HG03565 (cell line): ENCODE data around the gene VSIG10L2.

Experiments
- ATAC-seq: cut with Tn5 transposase; IDR thresholded peaks from one replicate; pipeline ENCODE4 v1.9.1; 2021; ENCODE audit warnings: mild to moderate bottlenecking, moderate library complexity; ENCODE audit not compliant: unreplicated experiment

Gene VSIG10L2

DNA sequence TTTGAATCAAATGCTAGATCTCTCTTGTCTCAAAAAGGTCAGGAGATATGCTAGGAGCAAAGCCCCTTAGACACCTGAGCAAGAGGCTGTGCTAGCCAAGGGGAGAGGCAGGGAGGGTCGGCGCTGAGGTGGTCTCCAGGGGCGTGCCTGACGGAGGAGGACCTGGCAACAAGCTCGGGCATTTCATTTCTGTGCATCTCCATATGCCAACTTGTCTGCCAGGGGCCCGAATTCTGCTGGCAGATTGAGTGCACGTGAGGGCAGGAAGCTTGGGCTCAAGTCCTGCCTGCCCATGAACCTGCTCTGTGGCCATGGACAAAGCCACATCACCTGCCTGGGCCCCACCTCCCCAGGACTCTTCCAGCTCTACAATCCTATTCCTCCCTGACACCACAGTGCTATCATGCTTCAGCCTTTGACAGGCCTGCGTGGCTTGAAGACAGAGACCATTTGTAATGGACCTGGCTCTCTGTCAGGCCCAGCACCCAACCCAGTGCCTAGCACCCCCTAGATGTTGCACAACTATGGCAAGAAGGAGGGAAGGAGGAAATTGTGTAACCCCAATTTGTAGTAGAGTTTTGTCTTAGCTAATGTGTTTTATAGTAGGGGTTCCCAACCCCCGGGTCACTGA lies 16.3 kb upstream of the VSIG10L2 start:
- ATAC-seq = no peak

DNA sequence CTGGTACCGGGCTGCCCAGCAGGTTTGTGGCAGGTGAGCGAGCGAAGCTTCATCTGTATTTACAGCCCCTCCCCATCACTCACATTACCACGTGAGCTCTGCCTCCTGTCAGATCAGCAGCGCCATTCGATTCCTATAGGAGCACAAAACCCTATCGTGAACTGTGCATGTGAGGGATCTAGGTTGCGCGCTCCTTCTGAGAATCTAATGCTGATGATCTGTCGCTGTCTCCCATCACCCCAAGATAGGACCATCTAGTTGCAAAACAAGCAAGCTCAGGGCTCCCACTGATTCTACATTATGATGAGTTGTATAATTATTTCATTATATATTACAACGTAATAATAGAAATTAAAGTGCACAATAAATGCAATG lies 15.8 kb upstream of the VSIG10L2 start:
- no peak for ATAC-seq

DNA sequence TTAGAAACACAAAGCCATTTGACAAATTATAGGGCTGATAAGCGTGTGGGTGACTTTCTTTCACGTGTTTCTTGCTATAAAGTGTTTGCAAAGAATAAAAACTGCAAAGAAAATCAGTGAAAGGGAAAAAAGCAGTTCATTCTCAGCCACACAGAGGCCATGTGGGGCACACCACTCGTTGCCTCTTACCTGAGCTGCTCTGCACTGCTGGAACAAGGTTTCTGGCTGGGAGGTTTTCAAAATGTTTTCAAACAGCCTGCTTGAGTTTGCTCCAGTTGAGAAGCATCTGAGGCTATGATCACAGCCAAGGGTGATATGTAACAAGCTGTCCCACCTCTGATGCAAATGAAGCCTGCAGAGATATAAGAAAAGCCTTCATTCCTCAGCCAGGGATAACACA lies 14.7 kb upstream of the VSIG10L2 start:
- no peak for ATAC-seq

DNA sequence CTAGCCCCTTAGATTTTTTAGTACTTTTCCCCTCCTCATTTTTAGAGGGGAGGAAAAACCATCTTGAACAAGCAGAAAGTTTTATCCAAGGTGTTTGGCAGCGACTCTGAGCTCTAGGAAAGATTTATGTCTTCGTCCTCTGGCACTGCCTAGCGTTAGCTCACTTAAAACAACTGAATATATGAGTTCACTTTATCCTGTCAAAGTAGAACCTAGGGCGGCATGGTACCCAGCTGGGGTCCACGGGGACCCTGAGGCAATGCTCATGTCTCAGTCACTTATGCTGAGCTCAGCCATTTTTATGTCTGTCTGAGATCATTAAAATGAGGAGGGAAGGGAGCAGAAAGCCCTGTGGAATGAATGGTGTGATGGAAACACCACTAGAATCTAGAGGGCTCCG lies 14.2 kb upstream of the VSIG10L2 start:
- ATAC-seq = no peak

DNA sequence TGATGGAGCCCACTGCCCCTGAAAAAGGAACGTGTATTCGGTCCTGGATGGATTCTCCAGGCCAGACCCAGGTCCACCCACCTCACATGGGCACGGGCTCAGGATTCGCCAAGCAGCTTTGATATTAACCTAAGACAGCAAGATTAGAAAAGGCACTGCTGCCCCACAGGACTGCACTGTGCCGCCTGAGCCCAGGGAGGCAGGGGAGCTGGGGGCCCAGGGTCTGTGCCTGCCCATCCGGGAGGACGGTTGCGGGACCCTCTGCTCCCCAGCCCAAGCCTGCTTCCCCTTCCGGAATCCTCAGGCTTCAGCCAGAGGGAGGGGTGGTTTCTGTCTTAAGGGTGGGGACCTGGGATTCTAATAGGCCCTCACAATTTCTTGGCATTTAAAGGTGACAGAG lies 13.5 kb upstream of the VSIG10L2 start:
- ATAC-seq = no peak

DNA sequence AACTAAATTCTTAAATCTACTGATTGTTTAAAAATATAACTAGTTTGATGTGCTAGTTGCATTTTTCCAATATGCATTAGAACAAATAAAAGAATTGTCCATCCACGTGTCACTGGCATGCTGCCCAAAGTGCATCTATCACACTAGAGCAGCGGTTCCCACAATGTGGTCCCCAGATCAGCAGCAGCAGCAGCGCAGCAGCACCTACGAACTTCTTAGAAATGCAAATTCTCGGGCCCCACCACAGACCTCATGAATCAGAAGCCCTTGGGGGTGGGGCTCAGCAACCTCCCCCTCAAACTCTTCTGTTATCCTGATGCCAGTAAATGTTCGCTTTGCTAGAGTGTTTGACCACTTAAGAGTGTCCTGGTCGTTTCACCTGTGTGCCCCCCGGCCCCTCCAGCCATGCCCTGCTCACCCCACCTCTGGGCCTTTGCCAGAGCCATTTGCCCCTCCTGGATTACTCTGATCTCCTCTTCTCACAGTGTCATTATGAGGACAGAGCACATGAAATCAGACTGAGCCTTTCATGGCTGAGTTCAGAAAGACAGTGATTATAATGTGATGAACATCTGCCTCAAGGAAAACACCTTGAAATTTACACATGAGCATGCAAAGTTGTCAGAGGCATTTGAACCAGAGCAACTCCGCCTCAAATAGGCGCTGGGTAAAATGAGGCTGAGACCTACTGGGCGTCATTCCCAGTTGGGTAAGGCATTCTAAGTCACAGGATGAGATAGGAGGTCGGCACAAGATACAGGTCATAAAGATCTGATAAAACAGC lies 12.6 kb upstream of the VSIG10L2 start:
- ATAC-seq = no peak

DNA sequence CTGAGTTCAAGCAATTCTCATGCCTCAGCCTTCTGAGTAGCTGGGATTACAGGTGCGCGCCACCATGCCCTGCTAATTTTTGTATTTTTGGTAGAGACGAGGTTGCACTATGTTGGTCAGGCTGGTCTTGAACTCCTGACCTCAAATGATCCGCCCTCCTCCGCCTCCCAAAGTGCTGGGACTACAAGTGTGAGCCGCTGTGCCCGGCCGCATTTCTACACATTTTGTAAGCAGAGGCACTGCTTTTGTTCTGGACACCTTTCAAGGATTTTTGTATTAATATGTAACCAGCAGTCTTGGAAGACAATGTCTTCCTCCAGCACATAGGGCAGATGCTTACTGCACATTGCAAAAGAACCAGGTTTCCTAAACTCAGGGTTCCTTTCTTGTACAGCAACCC lies 11.4 kb upstream of the VSIG10L2 start:
- no peak for ATAC-seq

DNA sequence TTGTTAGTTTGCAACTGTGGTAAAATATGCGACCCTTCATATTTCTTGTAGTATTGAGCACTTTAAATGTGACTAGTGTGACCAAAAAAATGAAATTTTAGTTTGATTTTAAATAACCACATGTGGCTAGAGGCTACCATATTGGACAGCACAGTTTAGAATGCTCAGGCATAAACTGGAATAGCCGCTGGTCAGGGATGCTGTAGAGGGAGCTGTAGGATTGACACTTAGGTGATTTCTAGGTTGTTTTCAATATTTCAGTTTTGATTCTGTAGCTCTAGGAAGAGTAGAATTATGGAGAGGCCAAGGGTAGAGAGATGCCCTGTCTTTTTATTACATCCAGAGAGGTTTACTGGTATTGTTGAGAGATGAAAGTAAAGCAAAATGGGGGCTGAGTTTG lies 10.8 kb upstream of the VSIG10L2 start:
- ATAC-seq = no peak

DNA sequence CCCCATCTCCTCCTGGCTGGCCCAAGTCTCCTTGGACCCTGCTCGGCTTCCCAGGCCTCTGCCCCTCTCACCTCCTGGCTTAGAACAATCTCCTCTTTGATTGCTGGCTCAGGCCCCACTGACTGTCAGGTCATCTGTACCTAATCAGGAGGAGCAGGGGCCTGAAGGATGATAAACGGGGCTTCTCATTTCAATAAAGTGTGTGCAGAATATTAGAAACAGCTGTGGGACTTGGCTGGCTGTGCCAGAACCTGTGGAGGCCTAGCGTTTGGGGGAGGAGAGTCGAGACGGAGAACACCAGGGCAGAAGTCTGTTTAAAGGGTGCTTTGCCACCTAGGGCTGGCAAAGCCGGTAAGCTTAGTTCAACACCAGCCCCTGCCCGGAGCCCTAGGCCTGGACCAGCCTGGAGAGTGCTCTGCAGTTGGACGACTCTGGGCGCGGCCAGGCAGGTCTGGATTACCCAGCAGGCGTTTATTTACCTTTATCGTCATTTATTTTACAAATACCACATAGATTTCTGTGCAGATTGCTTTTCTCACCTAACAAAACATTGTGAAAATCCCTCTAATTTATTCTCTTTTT lies 10.1 kb upstream of the VSIG10L2 start:
- no peak for ATAC-seq

DNA sequence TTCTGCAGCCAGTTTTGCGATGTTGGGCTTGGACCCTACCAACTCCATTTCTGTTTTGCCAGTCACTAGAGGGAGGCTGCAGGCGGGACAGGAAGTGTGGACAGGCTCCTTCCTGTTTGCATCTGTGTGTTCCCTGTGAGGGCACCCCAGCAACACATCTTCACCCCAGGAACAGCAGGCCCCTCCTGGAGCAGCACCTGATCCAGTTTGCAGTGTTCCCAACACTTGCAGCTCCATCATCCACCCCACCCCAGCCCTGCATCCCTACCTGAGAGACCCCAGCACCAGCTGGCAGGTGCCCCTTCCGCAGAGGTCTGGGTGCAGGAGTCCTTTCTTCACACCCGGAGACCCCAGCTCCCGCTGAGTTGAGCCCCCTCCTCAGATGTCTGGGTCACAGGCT lies 7.4 kb upstream of the VSIG10L2 start:
- no peak for ATAC-seq

DNA sequence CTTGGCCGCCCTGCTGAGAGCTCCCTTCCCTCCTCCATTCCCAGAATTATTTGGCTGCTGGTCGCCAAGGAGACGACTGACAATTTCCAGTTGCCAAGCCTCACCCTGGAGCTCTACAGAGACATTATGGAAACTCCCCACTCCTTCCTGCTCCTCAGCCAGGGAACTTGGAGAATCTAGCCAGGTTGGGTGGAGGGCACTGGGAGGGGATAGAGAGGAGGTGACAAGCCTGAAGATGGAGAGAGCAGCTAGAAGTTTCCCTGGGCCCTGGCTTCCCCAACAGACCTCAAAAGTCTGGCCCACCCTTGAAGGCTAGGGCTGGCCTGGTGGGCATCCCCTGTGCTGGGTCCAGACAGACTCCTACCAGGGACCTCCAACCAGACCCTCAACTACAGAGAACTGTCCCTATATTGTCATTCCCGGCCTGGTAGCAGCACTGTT lies 6.7 kb upstream of the VSIG10L2 start:
- no peak for ATAC-seq

DNA sequence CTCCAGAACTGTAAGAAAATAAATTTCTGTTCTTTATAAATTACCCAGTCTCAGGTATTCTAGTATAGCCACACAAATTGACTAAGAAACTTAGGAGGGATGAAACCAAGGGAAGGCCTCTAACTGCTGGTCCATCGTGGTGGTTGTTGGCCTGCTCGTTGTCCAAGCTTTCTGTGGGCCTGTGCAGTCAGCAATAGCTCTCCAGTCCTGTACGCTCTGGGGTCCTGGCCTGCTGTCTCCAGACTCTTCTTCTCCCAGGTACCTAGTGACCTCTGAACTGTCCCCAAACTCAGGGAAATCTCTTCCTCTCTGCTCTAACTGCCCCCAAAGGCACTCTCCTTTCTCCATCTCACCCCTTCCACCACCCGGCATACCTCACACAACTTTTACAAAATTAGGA lies 5.7 kb upstream of the VSIG10L2 start:
- ATAC-seq = no peak

DNA sequence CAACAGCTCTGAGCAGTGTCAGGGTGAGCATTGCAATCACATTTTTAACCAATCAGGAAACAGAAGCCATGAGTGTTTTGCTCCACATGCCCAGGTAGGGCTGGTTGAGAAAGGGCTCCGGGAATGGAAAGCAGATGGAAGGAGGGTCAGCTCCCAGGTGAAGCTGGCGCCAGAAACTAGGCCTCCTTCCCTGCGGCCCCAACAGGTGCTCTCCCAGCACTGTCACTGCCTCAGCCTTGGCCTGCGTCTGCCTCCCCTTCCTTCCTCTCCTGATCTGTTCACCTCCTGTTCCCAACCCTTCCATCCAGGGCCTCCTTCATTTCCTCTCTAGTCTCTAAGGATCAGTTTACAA lies 4.6 kb upstream of the VSIG10L2 start:
- ATAC-seq = no peak

DNA sequence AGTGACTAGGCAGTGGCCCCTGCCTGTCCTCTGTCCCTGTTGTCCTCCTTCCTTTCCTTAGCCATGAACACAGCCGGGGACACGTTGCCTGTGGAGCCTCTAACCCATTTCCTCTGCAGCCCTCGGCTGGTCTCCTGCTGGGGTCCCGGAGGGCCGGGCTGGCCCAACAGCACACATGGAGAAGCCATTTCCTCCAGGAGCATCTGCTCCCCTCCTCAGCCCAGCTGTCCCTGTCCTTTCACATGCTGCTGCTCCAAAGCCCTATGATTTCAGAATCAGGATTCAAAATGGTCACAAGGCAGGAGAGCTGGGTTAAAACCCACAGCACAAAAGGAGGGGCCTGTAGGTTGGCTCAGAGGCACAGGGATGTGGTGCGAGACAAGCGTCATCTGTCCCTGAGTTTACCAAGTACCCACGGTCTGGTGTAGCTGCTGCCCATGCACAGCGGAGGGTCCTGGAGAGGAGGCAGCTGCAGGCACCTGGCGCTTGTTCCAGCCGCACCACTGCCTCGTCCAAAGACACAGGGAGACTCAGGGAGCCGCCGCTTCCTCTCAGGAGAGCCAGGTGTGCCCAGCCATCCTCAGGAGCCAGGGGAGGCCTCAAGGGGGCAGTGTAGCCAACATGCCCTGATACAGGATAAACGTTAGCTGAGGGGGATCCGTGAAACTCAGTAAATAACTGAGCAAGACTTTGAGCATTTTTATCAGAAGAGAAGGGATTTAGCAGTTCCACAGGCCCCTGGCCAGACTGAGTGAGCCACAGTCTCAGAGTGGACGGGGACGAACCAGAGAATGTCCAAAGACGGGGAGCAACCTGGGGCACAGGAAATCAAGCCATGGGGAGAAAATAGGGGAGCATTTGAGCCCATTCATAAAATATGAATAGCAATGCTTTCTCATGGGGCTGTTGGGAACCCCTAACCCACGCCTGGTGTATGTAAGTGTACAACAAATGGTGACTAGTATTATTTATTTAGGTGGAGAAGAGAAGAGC lies 3.9 kb upstream of the VSIG10L2 start:
- no peak for ATAC-seq

DNA sequence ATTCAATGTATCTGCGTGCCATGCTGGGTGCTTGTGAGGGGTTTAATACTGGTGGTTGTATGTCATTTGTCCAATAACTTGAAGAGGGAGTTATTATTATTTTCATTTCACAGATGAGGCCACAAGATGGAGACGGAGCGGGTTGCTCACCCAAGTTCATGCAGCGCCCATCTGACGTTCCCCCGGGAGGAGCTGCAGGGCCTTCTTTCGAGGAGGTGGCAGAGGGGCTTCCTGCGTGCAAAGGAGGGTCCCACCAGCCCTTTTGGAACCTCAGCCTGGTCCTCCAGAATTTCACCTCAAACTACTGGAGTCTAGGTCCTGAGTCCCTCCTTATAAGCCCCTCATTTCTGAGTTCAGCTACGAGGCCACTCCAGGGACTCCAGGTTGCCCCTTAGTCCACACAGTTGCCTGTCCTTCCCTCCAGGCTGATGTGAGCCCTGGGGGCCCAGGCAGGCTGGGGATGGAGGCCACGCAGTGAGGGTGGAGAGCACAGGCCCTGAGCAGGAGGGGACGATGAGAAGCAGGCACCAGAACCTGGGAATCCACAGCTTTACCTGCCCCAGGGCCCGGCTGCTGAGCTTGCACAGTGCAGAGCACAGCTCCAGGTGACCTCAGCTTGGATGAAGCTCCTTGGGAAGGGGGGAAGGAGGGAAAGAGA lies 2.9 kb upstream of the VSIG10L2 start:
- ATAC-seq = no peak

DNA sequence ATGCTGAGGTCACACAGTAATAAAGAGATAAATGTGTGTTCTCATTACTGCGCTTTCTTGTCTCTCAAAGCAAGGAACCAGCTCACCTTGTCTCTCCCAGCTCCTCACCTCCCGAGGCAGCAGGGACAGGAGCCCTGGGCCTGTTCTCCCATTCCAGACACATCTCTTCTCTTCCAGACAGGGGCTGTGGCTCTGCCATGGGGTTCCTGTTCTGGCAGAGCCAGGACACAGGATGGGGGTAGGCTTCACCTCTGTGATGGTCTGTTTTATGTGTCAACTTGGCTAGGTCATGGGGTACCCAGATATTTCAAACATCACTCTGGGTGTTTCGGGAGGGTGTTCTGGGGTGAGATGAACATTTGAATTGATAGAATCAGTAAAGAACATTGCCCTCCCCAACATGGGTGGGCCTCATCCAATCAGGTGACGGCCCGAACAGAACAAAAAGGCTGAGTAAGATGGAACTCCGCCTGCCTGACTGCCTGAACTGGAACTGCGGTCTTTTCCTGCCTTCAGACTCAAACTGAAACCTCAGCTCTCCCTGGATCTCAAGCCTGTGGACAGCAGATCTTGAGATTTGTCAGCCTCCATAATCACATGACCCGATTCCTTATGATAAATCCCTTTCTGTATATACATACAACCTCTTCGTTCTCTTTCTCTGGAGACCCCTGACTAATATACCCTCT lies 2.0 kb upstream of the VSIG10L2 start:
- ATAC-seq = no peak

DNA sequence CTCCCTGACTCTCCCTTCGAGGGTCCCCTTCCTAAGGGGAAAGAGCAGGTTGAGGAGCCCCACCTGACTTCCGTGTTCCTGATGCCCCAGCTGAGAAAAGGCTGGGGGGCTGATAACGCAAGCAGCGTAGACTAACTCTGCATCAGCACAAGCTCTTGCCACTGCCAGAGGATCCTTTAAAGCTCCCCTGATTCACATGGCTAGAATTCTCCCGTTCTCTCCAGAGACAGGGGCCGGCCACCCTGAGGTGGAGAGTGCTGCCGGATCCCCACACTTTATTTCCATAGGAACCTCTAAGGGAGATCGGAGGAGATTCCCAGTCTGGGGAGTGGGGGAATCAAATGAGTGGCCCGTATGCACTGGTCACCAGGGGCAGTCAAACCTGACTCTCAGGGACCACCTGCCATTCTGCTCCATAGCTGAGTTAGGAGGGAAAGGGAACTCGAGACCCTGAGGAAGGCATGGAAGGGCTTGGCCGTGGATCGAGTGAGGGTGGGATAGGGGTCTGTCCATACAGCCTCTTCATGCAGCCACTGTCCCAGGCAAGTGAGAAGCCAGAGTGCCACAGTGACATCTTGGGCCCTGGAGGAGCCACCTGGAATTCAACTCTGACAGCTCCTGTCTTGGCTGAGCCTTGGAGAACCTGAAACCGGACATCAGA lies 1.4 kb upstream of the VSIG10L2 start:
- no peak for ATAC-seq

DNA sequence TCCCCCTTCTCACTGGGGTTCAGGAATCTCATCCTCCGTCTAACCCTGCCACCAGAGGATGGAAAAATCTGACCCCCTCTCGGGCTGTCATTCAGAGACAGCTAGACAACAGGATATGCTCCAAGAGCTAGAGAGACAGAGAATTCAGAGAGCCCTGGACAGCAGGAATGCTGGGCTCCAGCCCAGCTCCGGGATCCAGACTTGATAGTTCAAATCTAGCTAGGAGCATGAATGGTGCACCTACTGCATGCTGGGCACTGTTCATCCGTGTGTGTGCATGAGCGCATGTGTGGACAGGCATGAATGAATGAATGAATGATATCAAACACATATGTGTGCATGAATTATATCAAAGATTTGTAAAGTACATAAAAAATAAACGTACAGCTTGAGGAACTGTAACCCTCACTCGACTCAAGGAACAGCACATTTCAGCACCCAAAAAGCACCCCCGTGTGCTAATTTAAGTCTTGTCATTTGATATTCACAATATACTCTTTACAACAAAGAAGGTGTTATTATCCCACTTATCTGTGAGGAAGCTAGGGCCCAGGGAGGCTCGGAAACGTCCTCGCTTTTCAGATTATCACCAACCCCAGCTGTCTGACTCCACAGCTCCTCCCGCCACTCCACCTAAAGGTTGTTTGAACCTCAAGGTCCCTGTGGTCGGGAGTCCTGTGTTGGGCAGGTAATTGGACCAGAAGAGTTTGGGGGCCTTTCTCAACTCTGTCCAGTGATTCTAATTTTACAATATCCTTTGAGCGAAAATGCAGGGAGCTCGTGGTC lies 640 bp upstream of the VSIG10L2 start:
- ATAC-seq = no peak
